ENCODE measurements around the gene DBX1.

Gene DBX1

DNA sequence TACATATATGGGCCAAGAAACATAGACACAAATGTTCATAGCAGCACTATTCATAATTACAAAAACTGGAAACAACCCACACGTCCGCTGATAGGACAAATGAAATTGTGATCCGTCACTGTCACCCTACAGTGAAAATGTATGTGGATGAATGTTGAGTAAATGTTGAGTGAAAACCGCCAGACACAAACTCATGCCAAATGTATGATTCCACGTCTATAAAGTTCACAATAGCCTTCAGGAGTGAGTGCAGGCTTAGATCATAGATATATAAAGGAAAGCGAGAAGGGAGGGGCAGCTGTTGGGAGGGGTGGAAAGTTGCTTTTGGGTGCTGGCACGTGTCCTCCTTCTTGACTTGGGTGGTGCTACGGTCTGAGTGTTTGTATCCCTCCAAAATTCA, 33.6 kb downstream of the DBX1 start:
- H3K4me3 ChIP-seq (ENCODE audit: low read depth, low read length): no peak overlapping the region

DNA sequence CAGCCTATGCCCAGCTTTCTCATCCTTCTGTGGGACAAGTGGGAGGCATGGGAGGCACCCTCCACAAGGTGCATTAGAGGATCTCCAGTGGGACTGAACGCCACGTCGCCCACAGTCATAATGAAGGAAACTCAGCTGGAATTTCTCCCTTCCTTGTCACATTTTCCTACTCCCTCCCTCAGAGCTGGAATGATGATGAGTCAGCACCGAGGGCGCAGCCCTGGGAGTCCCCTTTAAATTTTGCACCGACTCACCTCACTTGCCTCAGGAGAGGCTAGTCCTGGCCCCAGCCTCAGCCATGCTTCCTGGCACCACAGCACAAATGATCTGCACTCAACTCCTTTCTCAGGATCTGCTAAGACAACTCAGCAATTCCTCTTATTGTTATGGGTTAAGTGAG, 34.3 kb downstream of the DBX1 start:
- no peak overlapping the region for H3K4me3 ChIP-seq (ENCODE audit: low read depth, low read length)

DNA sequence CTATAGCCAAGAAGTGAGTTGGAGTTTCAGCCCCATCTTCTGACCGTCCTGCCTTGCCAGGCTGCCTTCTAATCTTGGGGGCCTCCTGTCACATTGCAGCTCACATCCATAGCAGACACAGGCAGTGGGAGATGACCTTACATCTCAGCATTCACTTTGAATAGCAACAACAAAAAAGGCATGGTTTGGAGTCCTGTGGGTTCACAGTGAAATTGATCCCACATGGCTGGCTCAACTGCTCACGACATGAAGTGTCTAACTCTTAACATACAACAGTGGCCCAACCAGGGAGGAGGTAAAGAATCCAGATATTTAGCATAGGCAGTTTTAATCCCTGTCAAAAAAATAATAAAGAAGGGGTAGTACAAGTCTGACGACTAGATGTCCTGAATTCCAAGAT, 38.1 kb downstream of the DBX1 start:
- no peak overlapping the region for H3K4me3 ChIP-seq (ENCODE audit: low read depth, low read length)

DNA sequence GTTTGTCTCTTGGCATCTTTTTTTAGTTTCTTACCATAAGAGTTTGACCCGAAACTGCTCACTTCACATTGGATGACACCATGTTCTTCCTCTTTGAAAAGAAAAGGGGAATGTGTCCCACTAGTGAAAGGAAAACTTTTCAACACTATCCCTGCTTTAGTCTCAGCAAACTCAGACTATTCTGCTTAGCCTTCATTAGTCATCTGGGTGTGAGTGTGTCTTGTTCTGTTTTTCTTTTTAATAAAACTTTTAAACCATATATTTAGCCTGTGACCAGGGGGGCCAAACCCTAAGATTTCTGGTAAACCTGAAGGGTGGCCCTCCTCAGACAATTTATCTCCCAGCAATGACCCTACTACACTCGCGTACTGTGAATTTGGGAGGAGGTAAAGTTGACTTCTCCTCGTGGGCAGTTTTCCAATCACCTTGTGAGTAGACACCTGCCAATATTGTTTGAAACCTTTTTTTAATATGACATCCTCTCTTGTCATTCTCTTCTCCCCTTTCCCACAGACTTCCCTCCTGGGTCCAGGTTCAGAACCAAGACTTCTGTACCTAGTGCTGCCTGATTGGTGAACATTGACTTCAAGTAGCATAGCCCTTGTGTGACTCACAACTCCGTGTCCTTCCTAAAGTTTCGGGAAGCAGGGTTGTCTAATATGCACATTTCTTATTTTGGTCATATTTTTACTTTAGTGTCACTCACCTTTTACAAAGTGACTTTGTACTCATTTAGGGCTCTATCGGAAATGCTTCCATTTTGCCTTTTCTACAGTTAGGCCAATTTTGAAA, 39.9 kb downstream of the DBX1 start:
- no peak overlapping the region for H3K4me3 ChIP-seq (ENCODE audit: low read depth, low read length)

DNA sequence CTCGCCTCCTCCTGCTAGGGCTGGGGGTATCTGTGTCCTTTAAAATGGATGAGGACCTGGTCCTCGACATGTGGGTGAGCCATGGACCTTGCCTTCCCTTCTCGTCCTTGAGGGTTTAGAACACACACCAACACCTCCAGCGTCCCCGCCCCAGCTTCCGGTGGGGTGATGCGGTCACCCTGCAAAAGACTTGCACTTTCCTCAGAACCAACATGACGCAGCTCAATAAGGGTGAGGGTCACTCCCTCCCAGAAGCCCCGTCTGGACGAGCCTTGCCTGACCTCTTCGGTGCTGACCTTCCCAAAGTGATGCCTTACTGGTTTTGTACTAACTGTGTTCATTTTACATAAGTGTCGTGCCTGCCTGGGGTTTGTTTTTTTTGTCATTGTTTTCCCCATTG, 41.0 kb downstream of the DBX1 start:
- H3K4me3 ChIP-seq (ENCODE audit: low read depth, low read length): no peak overlapping the region

DNA sequence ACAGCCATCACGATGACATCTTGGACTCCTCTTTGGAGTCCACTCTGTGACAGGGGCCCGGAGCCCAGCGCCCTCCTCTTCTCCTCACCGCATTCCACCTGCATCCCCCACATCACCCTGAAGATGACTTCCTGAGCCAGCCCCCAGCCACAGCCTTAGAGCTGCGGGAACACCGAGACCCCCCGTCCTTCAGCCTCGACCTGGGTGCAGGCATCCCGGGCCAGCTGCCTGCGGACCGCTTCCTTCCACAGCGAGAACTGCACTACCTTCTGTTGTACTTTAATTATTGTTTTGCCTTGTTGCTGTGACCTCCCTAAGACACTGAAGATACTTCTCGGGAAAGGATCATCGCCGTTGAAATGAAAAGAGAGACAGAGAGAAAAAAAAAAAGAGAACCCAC, 42.1 kb downstream of the DBX1 start:
- no peak overlapping the region for H3K4me3 ChIP-seq (ENCODE audit: low read depth, low read length)

DNA sequence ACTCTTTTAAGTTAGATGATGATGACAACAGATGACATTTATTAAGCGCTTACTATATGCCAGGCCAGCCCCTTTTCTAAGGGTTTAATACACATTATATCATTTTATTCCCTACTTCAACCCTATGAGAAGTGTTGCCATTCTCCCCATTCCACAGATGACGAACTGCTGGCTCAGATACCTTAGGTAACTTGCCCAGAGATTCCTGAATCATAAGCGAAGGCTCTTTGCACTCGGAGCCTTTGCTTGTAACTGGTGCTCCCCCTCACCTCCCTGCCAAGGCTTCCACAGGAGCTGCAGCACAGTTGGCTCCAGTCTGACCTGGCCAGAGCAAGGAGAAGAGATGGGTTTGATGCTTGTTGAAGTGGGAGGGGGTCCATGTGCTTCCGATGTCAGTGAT, 43.0 kb downstream of the DBX1 start:
- H3K4me3 ChIP-seq (ENCODE audit: low read depth, low read length): no peak overlapping the region

DNA sequence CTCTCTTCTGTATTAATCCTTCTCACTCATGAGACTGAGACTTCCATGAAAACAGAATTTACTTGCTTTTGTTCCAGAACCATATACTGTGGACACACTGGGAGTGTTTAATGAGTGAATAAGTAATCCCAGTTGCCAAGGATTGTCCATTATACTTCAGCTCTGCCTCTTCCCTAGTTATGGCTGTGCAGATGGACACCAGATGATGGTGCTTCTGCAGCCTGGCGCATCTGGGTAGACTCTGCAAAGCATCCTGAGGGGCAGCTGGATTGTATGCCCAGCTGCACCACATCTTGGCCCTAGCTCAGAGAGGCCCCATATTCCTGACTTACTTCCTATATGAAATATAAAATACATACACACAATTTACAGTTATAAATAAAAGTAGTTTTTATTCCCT, 43.5 kb downstream of the DBX1 start:
- H3K4me3 ChIP-seq (ENCODE audit: low read depth, low read length): no peak overlapping the region

DNA sequence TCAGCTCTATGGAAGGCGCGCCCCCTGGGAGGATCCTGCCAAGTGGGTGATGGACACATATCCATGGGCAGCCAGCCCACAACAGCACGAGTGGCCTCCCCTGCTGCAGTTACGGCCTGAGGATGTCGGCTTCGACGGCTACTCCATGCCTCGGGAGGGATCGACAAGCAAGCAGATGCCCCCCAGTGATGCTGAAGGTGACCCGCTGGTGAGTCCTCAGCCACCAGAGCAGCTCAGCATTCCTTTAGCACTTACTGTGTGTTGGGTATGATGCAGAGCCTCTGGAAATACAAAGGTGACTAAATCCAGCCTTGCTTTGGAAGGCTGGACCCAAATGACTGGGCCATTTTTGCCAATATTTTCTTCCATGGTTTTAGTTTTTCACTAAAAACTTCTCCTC, 45.7 kb downstream of the DBX1 start:
- H3K4me3 ChIP-seq (ENCODE audit: low read depth, low read length): no peak overlapping the region

DNA sequence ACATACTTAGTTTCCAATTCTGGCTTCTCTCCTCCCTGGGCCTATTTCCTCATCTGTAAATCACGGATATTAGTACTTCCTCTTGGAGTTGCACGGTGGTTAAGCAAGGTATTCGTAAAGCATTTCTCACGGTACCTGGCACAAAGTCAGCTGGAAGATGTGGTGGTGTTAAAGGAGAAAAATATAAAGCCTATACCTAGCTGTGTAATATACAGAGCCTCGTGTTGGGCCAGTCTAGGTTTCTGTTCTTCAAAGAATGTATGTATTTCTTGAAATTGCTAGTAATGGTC, 47.2 kb downstream of the DBX1 start:
- H3K4me3 ChIP-seq (ENCODE audit: low read depth, low read length): no peak overlapping the region

DNA sequence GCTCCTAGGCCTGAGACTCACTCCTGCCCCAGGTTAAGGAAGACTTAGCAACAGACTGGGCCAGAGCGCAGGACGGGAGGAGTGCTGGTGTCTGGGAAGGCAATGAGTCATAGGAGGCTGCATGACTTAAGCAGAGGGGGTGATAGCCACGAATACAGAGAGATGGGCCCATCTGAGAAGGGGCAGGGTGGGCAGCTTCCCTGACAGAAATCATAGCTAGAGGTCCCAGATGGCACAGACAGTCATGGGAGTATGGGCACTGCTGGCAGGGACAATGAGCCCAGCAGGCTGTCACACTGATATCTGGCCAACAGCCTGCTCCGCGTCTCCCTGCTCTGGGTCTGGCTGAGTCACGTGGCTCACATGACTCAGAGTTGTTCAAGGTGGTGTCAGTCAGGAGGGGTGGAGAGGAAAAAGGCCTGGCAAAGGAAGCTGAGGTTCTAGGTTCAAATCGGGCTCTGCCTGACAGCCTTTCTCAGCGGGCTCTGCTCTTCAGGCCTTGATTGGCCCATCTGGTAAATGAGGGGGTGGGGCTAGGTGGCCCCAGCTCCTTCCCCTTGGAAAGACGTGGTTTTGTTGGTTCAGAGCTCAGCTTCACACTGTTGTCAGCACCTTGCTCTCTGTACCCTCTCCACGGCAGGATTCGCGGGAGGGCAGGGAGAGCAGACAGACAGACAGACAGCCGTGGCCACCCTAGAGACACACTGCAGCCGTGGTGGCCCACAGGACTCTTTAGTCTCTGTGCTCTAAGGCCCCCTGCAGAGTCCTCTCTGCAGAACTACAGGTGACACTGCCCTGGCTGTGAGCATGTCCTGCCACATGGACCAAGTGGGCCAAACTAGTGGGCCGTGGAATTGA, 47.8 kb downstream of the DBX1 start:
- H3K4me3 ChIP-seq (ENCODE audit: low read depth, low read length): no peak overlapping the region

DNA sequence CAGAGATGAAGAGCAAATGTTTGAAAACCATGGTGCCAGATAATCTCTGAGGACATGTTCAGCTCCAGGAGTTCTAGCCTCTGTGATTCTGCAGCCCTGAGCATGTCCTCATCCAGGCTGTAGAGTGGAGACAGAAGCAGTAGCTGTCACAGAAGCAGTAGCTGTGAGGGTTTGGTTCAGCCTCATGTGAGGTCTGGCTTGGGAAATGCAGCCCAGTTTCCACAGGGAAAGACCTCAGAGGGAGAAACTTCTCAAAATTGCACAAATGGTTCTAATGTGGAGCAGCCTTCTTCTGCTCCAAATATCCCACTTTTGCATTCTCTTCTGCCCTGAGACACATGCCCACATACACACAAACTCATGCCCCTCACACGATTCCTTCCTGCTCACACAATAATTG, 48.4 kb downstream of the DBX1 start:
- H3K4me3 ChIP-seq (ENCODE audit: low read depth, low read length): no peak overlapping the region

DNA sequence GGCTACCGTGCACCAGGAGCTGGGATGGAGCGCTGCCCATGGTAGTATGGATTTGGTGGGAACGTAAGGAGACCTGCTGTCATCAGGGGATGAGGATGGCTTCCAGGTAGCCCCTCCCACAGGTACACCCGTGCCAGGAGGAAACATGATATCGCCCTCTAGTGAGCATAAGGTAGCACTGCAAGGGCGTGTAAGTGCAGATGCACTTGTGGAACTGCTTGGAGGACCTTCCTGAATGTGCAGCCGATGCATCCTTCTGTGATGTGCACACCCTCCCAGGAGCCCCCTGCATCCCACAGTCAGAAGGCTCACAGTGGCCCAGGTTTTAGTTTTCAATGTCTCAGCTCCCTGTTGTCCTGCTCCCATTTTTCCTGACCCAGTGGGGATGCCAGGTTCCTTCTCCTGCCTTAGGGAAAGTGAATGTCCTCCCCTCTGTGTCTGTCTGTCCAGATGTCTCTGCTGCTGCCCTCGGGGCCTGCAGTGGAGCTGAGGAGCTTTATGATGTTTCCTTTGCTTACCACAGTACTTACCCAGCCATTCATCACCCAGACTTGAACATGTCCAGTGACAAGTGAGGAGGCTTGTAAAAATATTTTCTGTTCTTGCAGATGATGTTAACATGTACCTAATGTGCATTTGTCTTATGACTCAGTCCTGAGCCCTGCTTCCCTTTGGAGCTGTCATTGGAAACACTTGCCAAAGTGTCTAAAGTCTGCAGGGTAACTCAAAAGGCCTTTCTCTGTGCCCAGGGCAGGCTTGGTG, 49.2 kb downstream of the DBX1 start:
- no peak overlapping the region for H3K4me3 ChIP-seq (ENCODE audit: low read depth, low read length)

DNA sequence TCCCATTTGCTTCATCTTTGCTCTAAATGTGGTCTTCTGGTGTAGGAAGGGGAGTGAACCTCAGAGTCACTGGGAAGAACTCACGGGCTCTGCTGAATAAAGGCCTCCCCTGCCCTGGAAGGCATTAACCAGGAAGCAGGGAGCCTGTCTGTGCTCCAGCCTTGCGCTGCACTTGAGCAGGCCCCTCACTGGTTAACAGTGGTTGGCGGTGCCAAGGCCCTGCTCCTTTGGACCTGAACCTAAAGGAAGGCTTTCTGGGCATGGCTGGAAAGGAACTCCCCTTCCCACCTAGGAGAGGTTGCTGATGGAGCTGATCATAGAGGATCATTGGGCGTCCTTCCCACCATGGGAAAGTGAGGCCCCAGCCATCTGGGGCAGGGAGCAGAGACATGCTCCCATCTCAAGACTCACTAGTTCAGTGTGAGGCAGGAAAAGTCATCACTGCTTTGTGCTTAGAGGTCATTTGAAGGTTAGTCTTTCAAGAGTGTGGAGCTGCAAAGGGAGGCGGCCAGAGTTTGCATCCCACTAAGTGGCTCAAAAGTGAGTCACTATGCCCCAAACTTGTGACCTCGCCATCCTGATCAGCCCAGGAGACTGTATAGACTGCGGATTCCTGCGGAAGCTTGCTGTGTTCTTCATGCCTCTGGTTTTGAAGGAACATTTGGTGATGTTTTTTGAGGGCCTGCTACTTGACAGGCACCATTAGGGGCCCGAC, 50.4 kb downstream of the DBX1 start:
- no peak overlapping the region for H3K4me3 ChIP-seq (ENCODE audit: low read depth, low read length)

All from iPS-11a (cell line).